Left kidney (tissue), 2 donors: Measurements from ENCODE around the gene ROBO1. TPM values are rescaled to one million over a fixed set of nuclear protein-coding genes. Genes with fewer than 3 reads are reported as not detected.
"Not testable (repeated sequence)": the region's sequence is repeated elsewhere in the genome, so short reads cannot be mapped to it uniquely, and the experiment has no call there.

ENCODE experiments used
- DNase-seq: peaks from one replicate; pipeline ENCODE4 v3.0.0-alpha.2; 2013
- polyA plus RNA-seq: library from polyadenylated mRNA; unstranded; fragments of 120-200 nt; gene quantifications from one replicate; pipeline ENCODE4 v1.2.1, GENCODE V29; 2013; ENCODE audit not compliant: insufficient read length

ROBO1 gene
- polyA plus RNA-seq, 1 donor, result 130 TPM

DNA sequence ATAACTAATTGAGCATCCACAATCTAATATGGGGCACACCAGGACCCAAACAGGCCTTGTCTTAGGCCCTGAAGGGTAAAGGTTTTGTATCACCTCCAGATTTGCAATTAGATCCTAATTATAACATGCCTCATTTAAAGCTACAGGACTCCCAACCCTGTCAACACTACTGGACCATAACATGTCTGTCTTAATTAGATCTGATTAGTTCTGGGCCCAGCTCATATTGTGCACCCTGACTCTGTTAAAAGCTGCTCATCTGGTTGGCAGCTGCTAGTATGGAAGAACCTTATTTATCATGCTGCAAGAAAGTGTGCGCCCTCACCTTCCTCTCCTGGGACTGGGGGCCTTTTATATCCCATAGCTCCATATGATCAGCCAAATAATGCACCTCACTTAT lies 457.8 kb downstream of the ROBO1 start:
- DNase-seq, result no peak

DNA sequence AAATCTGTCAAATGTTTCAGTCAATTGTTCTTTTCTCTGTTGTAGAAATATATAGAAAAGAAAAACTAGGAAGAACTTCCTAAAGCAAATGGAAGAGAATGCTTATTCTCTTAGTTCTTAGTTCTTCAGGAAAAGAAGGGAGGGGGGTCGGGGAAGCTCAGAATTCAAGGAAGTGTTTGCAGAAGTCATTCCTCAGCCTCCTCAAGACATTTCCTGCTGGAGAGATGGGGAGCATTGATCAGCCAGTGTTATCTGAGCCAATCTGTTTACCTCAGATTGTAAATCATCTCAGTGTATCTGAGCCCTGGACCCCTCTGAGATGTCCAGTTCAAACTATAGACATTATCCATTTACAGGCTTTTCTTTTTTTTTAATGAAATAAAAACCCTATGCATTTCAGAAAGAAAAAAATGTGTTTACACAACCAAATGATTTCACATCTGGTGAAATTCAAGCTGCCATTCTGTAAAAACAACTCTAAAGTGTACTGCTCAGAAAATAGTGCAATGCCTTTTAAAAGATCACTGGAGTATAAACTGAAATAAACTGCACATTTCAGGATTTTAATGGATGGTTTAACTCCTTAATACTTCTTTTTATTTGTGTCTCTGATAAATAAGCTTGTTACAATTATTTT lies 460.7 kb downstream of the ROBO1 start:
- DNase-seq, result no peak

DNA sequence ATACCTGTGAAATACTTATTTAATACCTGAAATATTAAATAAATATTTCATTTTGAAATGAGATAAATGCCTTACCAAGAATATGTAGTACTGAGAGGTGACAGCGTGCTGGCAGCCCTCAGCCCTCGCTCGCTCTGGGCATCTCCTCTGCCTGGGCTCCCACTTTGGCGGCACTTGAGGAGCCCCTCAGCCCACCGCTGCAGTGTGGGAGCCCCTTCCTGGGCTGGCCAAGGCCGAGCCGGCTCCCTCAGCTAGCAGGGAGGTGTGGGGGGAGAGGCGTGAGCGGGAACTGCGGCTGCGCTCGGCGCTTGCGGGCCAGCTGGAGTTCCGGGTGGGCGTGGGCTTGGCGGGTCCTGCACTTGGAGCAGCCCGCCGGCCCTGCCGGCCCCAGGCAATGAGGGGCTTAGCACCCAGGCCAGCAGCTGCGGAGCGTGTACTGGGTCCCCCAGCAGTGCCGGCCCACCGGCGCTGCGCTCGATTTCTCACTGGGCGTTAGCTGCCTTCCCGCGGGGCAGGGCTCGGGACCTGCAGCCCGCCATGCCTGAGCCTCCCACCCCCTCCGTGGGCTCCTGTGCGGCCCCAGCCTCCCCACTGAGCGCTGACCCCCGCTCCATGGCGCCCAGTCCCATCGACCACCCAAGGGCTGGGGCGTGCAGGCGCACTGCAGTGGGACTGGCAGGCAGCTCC lies 467.7 kb downstream of the ROBO1 start:
- DNase-seq, result not testable (repeated sequence)

DNA sequence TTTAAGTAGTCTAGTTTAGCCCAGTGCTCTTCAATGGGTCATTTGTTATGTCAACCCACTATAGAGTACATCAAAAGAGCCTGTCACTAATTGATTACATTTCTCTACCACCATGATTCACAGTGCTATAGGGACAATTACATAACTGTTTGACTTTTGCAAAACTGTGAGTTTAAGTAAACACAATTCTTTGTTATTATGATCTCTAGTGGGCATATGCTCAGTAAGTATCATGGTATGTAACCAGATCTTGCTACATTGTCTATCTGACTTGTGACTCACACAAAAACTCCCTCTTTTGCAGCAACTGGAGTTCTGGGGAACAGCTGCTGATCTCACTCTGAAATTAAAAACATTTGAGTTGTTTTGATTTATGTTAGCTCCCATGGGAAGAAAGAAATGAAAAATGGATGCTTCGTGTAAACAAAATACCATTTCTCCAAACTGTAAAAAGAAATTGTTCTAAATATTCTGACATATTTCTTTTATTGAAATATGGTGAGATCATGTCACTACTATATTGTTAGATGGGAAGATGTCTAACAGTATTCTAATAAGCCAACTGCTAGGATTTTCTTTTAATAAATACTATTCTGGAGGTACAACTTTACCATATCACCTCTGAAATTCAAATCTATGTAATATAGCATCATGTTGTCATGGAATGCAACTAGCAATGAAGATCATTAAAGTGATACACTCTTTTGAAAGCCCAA lies 470.4 kb downstream of the ROBO1 start:
- DNase-seq, result no peak

GRCh38 chr3:79286882-79287281 lies 480.9 kb downstream of the ROBO1 start:
- DNase-seq, result no peak

GRCh38 chr3:79285871-79286270 lies 481.9 kb downstream of the ROBO1 start:
- DNase-seq, result no peak

DNA sequence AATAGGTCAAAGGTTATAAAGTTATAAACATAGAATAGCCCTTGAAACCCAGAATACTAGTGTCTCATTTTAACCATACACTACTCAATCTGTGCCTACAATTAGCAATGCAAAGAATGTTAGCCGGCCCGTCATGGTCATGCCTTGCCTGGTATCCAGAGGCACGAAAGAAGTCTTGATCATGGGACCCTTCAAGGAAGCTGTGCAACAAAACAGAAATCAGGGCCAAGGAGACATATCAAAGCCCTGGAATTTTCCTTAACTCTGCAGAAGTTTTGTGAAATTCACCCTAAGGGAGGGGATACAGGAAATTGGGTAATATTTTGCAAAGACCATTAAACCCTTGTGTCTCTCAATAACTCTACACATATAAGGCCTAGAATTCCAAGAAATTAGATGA lies 482.4 kb downstream of the ROBO1 start:
- DNase-seq, result no peak

- no peak for DNase-seq
Measured at GRCh38 chr3:79284781-79285180, 483.0 kb downstream of the ROBO1 start.

DNA sequence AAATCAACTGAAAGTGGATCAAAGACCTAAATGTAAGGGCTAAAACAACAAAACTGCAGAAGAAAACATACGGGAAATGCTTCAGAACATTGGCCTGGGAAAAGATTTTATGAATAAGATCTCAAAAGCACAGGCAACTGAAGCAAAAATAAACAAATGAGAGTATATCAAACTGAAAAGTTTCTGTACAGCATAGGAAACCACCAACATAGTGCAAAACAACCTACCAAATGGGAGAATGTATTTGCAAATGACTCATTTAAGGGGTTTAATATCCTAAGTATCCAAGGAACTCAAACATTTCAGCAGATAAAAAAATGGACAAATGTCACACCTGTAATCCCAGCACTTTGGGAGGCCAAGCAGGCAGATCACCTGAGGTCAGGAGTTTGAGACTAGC lies 489.1 kb downstream of the ROBO1 start:
- no peak for DNase-seq

DNA sequence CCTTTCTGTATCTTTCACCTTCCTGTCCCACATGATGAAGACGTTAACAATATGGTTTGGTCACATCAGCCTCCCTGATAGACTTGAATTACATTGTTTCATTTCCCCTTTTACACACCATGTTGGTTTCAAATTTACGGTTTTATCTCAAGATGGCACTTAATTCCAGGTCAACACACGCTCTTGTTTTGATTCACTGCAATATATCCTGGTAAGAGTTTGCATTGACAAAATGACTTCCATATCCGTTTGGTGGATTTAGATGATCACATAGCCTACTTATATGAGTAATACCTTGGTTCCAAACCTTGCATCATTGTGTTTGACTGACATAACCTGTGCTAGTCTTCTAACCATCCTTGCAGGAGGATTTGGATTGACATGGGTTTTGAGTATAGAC lies 499.4 kb downstream of the ROBO1 start:
- no peak for DNase-seq

- DNase-seq, result no peak
Measured at GRCh38 chr3:79264892-79265291, 502.9 kb downstream of the ROBO1 start.

- DNase-seq, result no peak
Measured at GRCh38 chr3:79263423-79263822, 504.4 kb downstream of the ROBO1 start.

DNA sequence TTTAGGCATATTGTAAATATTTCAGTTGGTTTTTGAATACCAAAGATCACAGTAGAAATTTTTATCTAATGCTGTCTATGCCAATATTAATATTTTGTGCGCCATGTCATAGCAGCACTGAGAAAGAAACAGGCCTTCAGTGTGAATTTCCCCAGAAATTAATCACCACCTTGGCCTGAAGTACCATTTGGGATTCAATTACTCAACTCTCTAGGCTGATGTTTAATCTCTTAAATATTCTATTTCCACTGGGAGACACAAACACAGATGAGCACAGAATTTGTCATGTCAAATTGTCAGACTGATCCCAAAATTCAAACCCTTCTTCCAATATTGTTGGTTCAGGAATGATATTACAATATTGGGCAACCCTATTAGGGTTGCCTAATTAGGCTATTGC lies 509.3 kb downstream of the ROBO1 start:
- DNase-seq, result no peak

DNA sequence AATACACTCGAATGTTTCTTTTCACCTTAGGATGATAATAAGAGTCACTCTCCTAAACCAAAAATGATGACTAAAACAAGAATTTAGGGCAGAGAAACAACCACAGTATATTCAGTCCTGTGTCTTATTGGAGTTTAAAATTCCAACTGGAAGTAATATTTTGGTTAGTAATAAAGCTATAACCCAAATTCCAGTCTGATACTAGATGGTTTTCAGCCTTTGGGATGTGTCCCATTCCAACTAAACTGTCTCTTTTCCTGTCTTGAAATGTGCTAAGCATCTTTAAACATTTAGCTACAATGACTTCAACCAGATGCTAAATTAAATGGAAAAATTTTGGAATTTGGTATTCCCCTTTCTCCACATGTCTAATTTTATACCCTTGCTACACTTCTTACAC lies 510.0 kb downstream of the ROBO1 start:
- no peak for DNase-seq

DNA sequence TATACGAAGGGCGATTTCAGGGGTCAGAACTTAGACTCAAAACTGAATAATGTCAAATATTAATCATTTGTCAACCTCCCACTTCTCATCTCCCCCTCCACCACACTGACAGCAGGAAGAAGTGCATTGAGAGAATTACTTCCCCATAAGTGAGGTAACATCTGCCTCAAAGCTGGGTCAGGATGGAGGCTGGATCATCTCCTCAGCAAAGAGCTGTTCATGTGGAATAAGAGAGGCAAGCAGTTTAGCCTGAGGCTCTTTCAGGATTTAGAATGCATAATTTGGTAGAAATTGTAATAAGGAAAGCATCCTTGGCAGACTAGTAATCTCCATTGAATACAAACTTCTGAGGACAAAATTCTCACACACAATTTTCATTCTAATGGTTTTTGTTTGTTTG lies 512.1 kb downstream of the ROBO1 start:
- no peak for DNase-seq

GRCh38 chr3:79255292-79255691 lies 512.5 kb downstream of the ROBO1 start:
- no peak for DNase-seq

DNA sequence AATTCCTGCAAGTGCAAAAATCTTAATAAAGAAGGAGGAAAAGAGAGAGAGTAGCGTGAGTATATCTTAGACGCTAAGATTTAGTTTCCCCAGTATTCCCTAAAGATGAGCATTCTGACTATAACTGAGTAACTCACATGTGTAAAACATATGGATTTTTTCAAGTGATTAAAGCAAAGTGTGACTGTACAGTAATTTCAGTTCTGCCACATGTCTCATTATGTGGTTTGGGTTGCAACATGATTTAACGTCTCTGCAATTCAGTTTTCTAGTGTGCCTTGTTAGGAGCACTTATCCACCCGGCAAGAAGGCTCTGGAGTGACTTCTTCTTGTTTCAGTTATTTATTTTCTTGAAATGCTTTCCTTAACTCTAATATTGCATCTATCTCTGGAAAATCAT lies 514.1 kb downstream of the ROBO1 start:
- DNase-seq, result no peak

GRCh38 chr3:79253271-79253670 lies 514.5 kb downstream of the ROBO1 start:
- DNase-seq, result no peak

DNA sequence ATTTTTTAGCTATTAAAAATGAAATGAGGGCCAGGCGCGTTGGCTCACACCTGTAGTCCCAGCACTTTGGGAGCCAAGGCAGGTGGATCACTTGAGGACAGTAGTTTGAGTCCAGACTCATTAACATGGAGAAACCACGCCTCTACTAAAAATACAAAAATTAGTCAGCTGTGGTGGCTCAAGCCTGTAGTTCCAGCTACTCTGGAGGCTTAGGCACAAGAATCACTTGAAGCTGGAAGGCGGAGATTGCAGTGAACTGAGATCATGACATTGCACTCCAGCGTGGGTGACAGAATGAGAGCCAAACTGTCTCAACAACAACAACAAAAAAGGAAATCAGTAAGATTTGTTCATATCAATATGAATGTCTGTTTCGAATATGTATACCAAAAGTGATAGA lies 517.1 kb downstream of the ROBO1 start:
- DNase-seq, result no peak

- DNase-seq, result no peak
Measured at GRCh38 chr3:79249701-79250100, 518.1 kb downstream of the ROBO1 start.

- peak; percentile 46 for DNase-seq
Measured at GRCh38 chr3:79247725-79248043, 520.1 kb downstream of the ROBO1 start.

- peak; percentile 22 for DNase-seq
Measured at GRCh38 chr3:79246875-79247724, 520.7 kb downstream of the ROBO1 start.
